ENCODE results near the gene SMYD5.

SMYD5 gene

GRCh38 chr2:73265298-73266060 lies 51.4 kb downstream of the SMYD5 start:
- no peak overlapping the region for H3K4me3 ChIP-seq (ENCODE audit: low read depth, low read length)
- DNase-seq (ENCODE audit: low read depth): no peak
- no peak for TF ChIP-seq CTCF (IDR thresholded peaks at IDR 0.05; ENCODE audit: insufficient read depth, low read depth, low read length, missing control alignments)

GRCh38 chr2:73266061-73266901 lies 52.2 kb downstream of the SMYD5 start:
- no peak overlapping the region for H3K4me3 ChIP-seq (ENCODE audit: low read depth, low read length)
- TF ChIP-seq CTCF (IDR thresholded peaks at IDR 0.05; ENCODE audit: insufficient read depth, low read depth, low read length, missing control alignments): no peak
- DNase-seq (ENCODE audit: low read depth): no peak

- DNase-seq (ENCODE audit: low read depth): no peak
- H3K4me3 ChIP-seq (ENCODE audit: low read depth, low read length): no peak overlapping the region
- no peak for TF ChIP-seq CTCF (IDR thresholded peaks at IDR 0.05; ENCODE audit: insufficient read depth, low read depth, low read length, missing control alignments)
Observed at GRCh38 chr2:73267008-73267407, 53.0 kb downstream of the SMYD5 start.

GRCh38 chr2:73268366-73268829 lies 54.4 kb downstream of the SMYD5 start:
- no peak overlapping the region for H3K4me3 ChIP-seq (ENCODE audit: low read depth, low read length)
- DNase-seq (ENCODE audit: low read depth): no peak
- TF ChIP-seq CTCF (IDR thresholded peaks at IDR 0.05; ENCODE audit: insufficient read depth, low read depth, low read length, missing control alignments): no peak

- H3K4me3 ChIP-seq (ENCODE audit: low read depth, low read length): peak overlapping the region; percentile 32
- no peak for TF ChIP-seq CTCF (IDR thresholded peaks at IDR 0.05; ENCODE audit: insufficient read depth, low read depth, low read length, missing control alignments)
- peak; percentile 89 for DNase-seq (ENCODE audit: low read depth)
Observed at GRCh38 chr2:73268830-73269685, 55.0 kb downstream of the SMYD5 start.

GRCh38 chr2:73269686-73270465 lies 55.8 kb downstream of the SMYD5 start:
- TF ChIP-seq CTCF (IDR thresholded peaks at IDR 0.05; ENCODE audit: insufficient read depth, low read depth, low read length, missing control alignments): no peak
- H3K4me3 ChIP-seq (ENCODE audit: low read depth, low read length): peak overlapping the region; percentile 52
- DNase-seq (ENCODE audit: low read depth): no peak

All from GM12865 (cell line).